Liver (tissue), 3 donors: ENCODE results near the gene TXK.

Experiments
- ATF3 ChIP-seq: IDR thresholded peaks from 2 replicates; pipeline ENCODE4 v1.6.1; 2016; ENCODE audit warnings: antibody characterized with exemption
- CTCF ChIP-seq: fragments of 150-350 bp; IDR thresholded peaks from 2 replicates; pipeline ENCODE4 v1.5.1; 2017; ENCODE audit warnings: improper control_type of control experiment, low read depth, low read length; ENCODE audit not compliant: missing input control
- EGR1 ChIP-seq, 2 donors: IDR thresholded peaks; 2 replicates each; pipeline ENCODE4 v1.6.1; 2016 to 2018; ENCODE audit warnings: antibody characterized with exemption in 2 of 2, low read depth in 2 of 2
- FOXA2 ChIP-seq: IDR thresholded peaks from 2 replicates; pipeline ENCODE4 v1.6.1; 2016; ENCODE audit warnings: antibody characterized with exemption
- GABPA ChIP-seq, 2 donors: IDR thresholded peaks in 1 of 2; conservative IDR thresholded peaks in 1 of 2; 2 replicates each; pipeline ENCODE4 v1.6.1; 2016; ENCODE audit warnings: antibody characterized with exemption in 2 of 2, mild to moderate bottlenecking in 1 of 2, moderate library complexity in 1 of 2
- JUND ChIP-seq, 2 donors: IDR thresholded peaks; 2 replicates each; pipeline ENCODE4 v1.6.1; 2016; ENCODE audit warnings: antibody characterized with exemption in 2 of 2
- MAX ChIP-seq: IDR thresholded peaks from 2 replicates; pipeline ENCODE4 v1.6.1; 2016; ENCODE audit warnings: antibody characterized with exemption
- NR2F2 ChIP-seq: IDR thresholded peaks from 2 replicates; pipeline ENCODE4 v1.6.1; 2016; ENCODE audit warnings: antibody characterized with exemption
- REST ChIP-seq: IDR thresholded peaks from 2 replicates; pipeline ENCODE4 v1.6.1; 2016; ENCODE audit warnings: antibody characterized with exemption, mild to moderate bottlenecking
- SP1 ChIP-seq: IDR thresholded peaks from 2 replicates; pipeline ENCODE4 v1.6.1; 2018; ENCODE audit warnings: antibody characterized with exemption, mild to moderate bottlenecking
- TAF1 ChIP-seq: conservative IDR thresholded peaks from 2 replicates; pipeline ENCODE4 v1.6.1; 2016; ENCODE audit warnings: antibody characterized with exemption, mild to moderate bottlenecking
- YY1 ChIP-seq: IDR thresholded peaks from 2 replicates; pipeline ENCODE4 v1.6.1; 2016; ENCODE audit warnings: antibody characterized with exemption, mild to moderate bottlenecking
- donor health status: healthy.
- donor health status: healthy.

GRCh38 chr4:48058617-48059530 lies 75.2 kb downstream of the TXK start:
- TF ChIP-seq CTCF (no peak), SP1 (no peak), NR2F2 (no peak), REST (no peak), YY1 (no peak), EGR1 (IDR thresholded peaks at IDR 0.05; ENCODE audit: low read depth in 2 of 2) (no peak), ATF3 (no peak), GABPA (IDR thresholded peaks at IDR 0.05 in 1 of 2, conservative IDR thresholded peaks at IDR 0.05 in 1 of 2) (no peak), JUND (IDR thresholded peaks at IDR 0.05) (no peak), TAF1 (no peak), FOXA2 (no peak), MAX (no peak)
